ENCODE results near the gene DUS3L. TPM values are rescaled to one million over a fixed set of nuclear protein-coding genes. Genes with fewer than 3 reads are reported as not detected.
"Not testable (repeated sequence)": the region's sequence is repeated elsewhere in the genome, so short reads cannot be mapped to it uniquely, and the experiment has no call there.

Gene DUS3L
- total RNA-seq, 1 donor from 2014 or later: 18.4 TPM

DNA sequence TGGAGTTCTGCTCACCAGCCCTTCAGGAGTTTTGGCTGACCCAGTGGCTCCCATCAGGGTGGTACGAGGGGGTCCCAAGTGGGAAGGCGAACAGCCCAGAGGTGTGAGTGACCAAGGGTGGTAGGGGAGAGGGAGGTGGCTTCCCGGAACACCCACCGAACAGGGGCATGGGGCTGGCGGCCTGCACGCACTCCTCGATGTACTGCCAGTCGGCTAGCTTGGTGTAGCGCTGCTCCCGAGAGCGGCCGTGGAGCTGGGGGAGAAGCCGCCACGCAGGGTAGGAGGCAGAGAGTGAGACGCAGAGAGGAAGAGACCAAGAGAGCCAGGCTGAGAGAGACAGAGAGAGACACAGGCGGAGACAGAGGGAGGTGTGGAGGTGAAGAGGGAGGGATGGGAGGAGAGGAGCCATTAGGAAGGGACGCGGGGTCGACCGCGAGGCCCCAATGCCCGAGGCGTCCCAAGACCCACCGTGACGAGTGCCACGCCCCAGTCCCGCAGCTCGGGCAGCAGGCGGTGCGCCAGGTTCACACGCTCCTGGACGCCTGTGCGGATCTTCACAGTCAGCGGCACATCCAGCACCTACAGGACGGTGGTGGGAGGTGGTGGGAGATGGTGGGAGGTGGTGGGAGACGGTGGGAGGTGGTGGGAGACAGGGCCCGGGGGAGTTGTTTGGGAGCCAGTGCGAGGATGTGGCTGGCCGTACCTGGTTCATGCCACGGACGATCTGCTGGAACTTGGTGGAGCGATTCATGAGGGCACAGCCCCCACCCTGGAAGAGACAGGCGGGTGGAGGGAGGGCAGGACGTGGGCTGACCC, 4.2 kb downstream of the DUS3L start:
- no peaks in the 10 kb centered on the region for H3K27me3 Mint-ChIP-seq (ENCODE audit: low read depth)
- TF ChIP-seq, protein P1, sequence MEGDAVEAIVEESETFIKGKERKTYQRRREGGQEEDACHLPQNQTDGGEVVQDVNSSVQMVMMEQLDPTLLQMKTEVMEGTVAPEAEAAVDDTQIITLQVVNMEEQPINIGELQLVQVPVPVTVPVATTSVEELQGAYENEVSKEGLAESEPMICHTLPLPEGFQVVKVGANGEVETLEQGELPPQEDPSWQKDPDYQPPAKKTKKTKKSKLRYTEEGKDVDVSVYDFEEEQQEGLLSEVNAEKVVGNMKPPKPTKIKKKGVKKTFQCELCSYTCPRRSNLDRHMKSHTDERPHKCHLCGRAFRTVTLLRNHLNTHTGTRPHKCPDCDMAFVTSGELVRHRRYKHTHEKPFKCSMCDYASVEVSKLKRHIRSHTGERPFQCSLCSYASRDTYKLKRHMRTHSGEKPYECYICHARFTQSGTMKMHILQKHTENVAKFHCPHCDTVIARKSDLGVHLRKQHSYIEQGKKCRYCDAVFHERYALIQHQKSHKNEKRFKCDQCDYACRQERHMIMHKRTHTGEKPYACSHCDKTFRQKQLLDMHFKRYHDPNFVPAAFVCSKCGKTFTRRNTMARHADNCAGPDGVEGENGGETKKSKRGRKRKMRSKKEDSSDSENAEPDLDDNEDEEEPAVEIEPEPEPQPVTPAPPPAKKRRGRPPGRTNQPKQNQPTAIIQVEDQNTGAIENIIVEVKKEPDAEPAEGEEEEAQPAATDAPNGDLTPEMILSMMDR (IDR thresholded peaks at IDR 0.05): no peak
- H3K4me1 Mint-ChIP-seq (ENCODE audit: low read depth): peaks cover 10% of the 10 kb centered on the region
- H3K36me3 Mint-ChIP-seq (ENCODE audit: low read depth): peaks cover 16% of the 10 kb centered on the region
- H3K9me3 Mint-ChIP-seq (ENCODE audit: low read depth): no peaks in the 10 kb centered on the region
- H3K27ac Mint-ChIP-seq (ENCODE audit: unreplicated experiment): no peak overlapping the region
- no peak for DNase-seq (ENCODE audit: low spot score)
- H3K4me3 Mint-ChIP-seq (ENCODE audit: unreplicated experiment): no peak overlapping the region

DNA sequence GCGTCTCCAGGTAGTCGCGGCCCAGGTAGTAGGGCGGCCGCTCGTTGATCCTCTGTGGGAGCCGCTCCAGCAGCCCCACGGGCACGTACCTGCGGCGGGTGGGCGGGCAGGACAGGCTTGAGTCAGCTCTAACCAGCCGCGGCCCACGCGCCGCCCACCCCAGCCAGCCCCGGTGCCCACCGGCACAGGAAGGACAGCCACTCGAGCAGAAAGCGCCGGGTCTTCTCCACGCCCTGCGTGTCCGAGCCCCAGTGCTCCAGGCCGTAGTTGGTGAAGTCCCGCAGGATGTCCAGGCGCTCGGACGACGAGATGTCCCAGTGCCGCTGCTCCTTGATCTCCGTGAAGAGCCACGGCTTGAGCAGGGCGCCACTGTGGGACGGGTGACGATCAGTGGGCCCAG, 5.5 kb downstream of the DUS3L start:
- H3K4me3 Mint-ChIP-seq (ENCODE audit: unreplicated experiment): no peak overlapping the region
- no peak overlapping the region for H3K27ac Mint-ChIP-seq (ENCODE audit: unreplicated experiment)
- peaks cover 5% of the 10 kb centered on the region for H3K4me1 Mint-ChIP-seq (ENCODE audit: low read depth)
- H3K27me3 Mint-ChIP-seq (ENCODE audit: low read depth): no peaks in the 10 kb centered on the region
- TF ChIP-seq, protein P1 (IDR thresholded peaks at IDR 0.05): no peak
- no peaks in the 10 kb centered on the region for H3K9me3 Mint-ChIP-seq (ENCODE audit: low read depth)
- no peak for DNase-seq (ENCODE audit: low spot score)
- peaks cover 16% of the 10 kb centered on the region for H3K36me3 Mint-ChIP-seq (ENCODE audit: low read depth)

DNA sequence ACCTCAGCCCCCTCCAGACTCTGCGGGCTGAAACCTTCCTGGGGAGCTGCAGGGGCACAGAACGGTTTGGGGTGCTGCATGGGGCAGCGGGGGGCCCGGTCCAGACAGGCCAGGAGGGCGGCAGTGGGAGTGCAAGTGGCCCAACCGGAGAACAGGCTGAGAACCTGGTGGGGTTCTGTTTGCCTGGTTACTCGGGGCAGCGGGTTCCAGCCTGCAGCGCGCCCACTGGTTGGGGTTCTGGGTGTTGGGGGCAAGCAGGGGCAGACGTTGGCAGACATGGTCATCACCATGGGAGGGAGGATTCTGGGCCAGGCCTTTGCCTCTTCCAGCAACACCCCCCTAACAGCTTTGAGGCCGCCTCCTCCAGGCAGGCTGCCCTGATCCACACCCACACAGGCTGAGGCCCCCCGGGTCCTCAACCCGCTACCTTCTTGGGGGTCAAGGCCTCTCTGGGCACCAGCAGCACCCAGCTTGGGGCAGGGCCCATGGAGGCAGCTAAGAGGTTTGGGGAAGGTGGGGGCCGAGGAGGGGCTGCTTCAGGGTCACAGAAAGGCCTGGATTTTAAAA, 6.3 kb downstream of the DUS3L start, which contains the start of gene PRR22:
TSS of gene PRR22 (minus strand) at position 166 of the 567 bp plus-strand sequence. CDS start at position 80, 86 bp downstream.
- Mint-ChIP-seq H3K9me3 (ENCODE audit: low read depth) (no peaks in the 10 kb centered on the region), H3K4me1 (ENCODE audit: low read depth) (no peaks in the 10 kb centered on the region), H3K36me3 (ENCODE audit: low read depth) (peaks cover 11% of the 10 kb centered on the region), H3K27me3 (ENCODE audit: low read depth) (no peaks in the 10 kb centered on the region), H3K27ac (ENCODE audit: unreplicated experiment) (no peak within 1 kb of the TSS), H3K4me3 (ENCODE audit: unreplicated experiment) (no peak within 1 kb of the TSS)
- DNase-seq (ENCODE audit: low spot score): no peak
- TF ChIP-seq, protein P1 (IDR thresholded peaks at IDR 0.05): no peak

DNA sequence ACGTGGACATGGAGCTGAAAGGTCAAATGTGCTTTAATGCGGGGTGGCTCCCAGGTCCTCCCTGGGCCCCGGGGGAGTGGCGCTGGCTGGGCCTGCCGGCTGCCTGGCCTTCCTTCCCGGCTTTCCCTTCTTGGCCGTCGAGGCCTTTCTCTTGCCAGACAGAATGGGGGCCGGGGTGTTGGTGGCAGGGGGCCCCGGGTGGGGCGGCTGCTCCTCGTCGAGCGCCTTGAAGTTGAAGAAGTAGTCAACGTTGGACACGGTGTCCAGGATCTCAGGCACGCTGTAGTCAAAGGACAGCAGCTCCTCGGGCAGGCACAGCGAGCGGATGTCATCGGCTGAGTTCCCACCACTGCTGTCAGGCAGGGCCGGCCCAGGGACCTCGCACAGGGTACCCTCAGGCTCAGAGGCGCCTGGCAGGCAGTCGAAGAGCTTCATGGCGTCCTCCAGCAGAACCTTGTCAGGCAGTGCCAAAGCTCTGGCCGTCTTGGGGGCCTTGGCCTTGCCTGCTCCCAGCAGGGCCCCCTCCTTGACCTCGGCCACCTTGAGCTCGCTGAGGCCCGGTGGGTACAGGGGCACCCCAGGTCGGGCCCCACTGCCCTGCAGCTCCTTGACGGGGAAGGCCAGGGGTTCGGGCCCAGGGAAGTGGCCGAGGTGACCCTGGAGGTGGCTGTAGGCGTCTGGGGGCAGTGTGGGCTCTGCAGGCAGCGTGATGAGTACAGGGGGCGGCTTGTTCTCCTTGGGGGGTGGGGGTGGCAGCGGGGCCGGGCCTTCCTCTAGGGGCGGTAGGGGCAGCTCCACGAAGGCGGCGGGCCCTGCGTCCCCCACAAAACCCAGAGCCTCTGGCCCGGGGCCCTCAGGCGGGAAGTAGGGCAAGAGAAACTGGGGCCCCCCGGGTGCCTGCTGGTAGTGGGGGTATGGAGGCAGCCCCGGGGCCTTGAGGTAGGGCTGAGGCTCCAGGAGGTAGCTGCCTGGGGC, 7.7 kb downstream of the DUS3L start:
- H3K9me3 Mint-ChIP-seq (ENCODE audit: low read depth): no peaks in the 10 kb centered on the region
- TF ChIP-seq, protein P1 (IDR thresholded peaks at IDR 0.05): no peak
- H3K4me1 Mint-ChIP-seq (ENCODE audit: low read depth): no peaks in the 10 kb centered on the region
- no peak for DNase-seq (ENCODE audit: low spot score)
- H3K36me3 Mint-ChIP-seq (ENCODE audit: low read depth): peaks cover 9% of the 10 kb centered on the region
- no peak overlapping the region for H3K27ac Mint-ChIP-seq (ENCODE audit: unreplicated experiment)
- no peaks in the 10 kb centered on the region for H3K27me3 Mint-ChIP-seq (ENCODE audit: low read depth)
- H3K4me3 Mint-ChIP-seq (ENCODE audit: unreplicated experiment): no peak overlapping the region

DNA sequence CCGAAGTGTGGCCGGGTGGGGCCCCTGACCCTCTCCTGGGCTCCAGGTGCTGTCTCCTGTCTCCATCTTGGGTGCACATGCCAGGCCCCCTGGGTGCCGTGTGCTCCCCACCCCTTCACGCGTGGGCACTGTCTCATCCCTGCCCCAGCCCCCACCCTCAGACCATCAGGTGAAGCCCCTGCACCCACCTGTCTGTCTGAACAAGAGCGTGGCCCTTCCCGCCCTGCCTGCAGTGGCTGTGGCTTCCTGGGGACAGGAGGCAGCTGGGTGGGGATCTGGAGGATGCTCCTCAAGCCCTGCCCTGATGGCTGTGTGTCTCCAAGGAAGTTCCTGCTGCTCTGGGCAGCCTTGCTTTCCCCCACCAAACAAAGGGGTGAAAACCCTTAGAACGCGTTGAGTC, 8.6 kb downstream of the DUS3L start:
- Mint-ChIP-seq H3K27ac (ENCODE audit: unreplicated experiment) (no peak overlapping the region), H3K4me1 (ENCODE audit: low read depth) (no peaks in the 10 kb centered on the region), H3K9me3 (ENCODE audit: low read depth) (no peaks in the 10 kb centered on the region), H3K27me3 (ENCODE audit: low read depth) (no peaks in the 10 kb centered on the region), H3K4me3 (ENCODE audit: unreplicated experiment) (no peak overlapping the region), H3K36me3 (ENCODE audit: low read depth) (peaks cover 7% of the 10 kb centered on the region)
- no peak for DNase-seq (ENCODE audit: low spot score)
- TF ChIP-seq, protein P1 (IDR thresholded peaks at IDR 0.05): no peak

DNA sequence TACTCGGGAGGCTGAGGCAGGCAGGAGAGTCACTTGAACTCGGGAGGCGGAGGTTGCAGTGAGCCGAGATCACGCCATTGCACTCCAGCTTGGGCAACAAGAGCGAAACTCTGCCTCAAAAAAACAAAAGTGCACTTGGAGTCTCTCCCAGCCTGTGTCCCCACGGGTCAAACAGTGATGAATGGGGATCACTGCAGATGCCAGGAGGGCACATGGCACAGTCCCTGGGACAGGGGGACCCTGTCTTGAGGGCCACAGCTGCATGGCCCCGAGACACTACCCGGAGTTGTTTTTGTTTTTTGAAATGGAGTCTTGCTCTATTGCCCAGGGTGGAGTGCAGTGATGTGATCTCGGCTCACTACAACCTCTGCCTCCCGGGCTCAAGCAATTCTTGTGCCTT, 10.0 kb downstream of the DUS3L start:
- H3K9me3 Mint-ChIP-seq (ENCODE audit: low read depth); H3K27me3 Mint-ChIP-seq (ENCODE audit: low read depth); H3K36me3 Mint-ChIP-seq (ENCODE audit: low read depth); H3K4me1 Mint-ChIP-seq (ENCODE audit: low read depth); H3K27ac Mint-ChIP-seq (ENCODE audit: unreplicated experiment); H3K4me3 Mint-ChIP-seq (ENCODE audit: unreplicated experiment); DNase-seq (ENCODE audit: low spot score): not testable (repeated sequence)

All from chondrocyte (in vitro differentiated cells).